H1 (cell line): Measurements from ENCODE around the gene CDS2. TPM values are rescaled to one million over a fixed set of nuclear protein-coding genes. Genes with fewer than 3 reads are reported as not detected.

Source experiments
- GABPA ChIP-seq: IDR thresholded peaks from 2 replicates; pipeline ENCODE4 v1.6.1; 2011; ENCODE audit warnings: mild to moderate bottlenecking, low read length, moderate library complexity, borderline replicate concordance; ENCODE audit not compliant: insufficient read depth
- JUN ChIP-seq: IDR thresholded peaks from 2 replicates; pipeline ENCODE4 v1.6.1; 2011; ENCODE audit warnings: low read depth, mild to moderate bottlenecking, improper control_type of control experiment, low read length
- MAX ChIP-seq: IDR thresholded peaks from 2 replicates; pipeline ENCODE4 v1.6.1; 2012; ENCODE audit warnings: inconsistent platforms
- NRF1 ChIP-seq: IDR thresholded peaks from 2 replicates; pipeline ENCODE4 v1.6.1; 2011; ENCODE audit warnings: mild to moderate bottlenecking, low read depth, low read length, improper control_type of control experiment
- RNF2 ChIP-seq: fragments of 200-900, 300-1000 bp; sonication (generic); IDR thresholded peaks from 2 replicates; pipeline ENCODE4 v1.7.1; 2016; ENCODE audit warnings: borderline replicate concordance, low read depth, mild to moderate bottlenecking, antibody characterized with exemption, low read length; ENCODE audit not compliant: poor library complexity, severe bottlenecking; ENCODE audit errors: missing control alignments
- SAP30 ChIP-seq: fragments of 300-600 bp; sonication (generic); IDR thresholded peaks from 2 replicates; pipeline ENCODE4 v1.7.1; 2012; ENCODE audit warnings: low read length, moderate library complexity, mild to moderate bottlenecking, inconsistent platforms; ENCODE audit not compliant: insufficient read depth, insufficient replicate concordance
- SIX5 ChIP-seq: IDR thresholded peaks from 2 replicates; pipeline ENCODE4 v1.6.1; 2011; ENCODE audit warnings: mild to moderate bottlenecking, low read depth, low read length
- polyA plus RNA-seq, 7 experiments: library from polyadenylated mRNA; depleted of rRNA in 3 of 7; stranded (reverse) in 5 of 7; unstranded in 2 of 7; fragments of >200 nt in 5 of 7; fragments of 200-250 nt in 2 of 7; gene quantifications; 1 replicate in 5 of 7; 2 replicates in 1 of 7; 4 replicates in 1 of 7; pipeline versions ENCODE4 v1.2.1 to v1.2.3, GENCODE V29; 2011 to 2013; ENCODE audit warnings: missing spikeins in 2 of 7, mixed read lengths in 2 of 7
- total RNA-seq: library from RNA; stranded (reverse); fragmentation: NEBNext Ultra II Directional; extraction: Animal tissue kit (Norgen Biotek cat#: 25700); gene quantifications from 2 replicates; pipeline ENCODE4 v1.2.1, GENCODE V29; 2021

The CDS2 gene
- total and polyA plus RNA-seq, 2 of the 8 experiments (the other 6 are each of a cell fraction or from before 2014, with no cell fraction given): 54.0 to 56.2 TPM

GRCh38 chr20:5092765-5093339 is 34.0 kb upstream of the CDS2 start (continued):
- TF ChIP-seq MAX (no peak), NRF1 (no peak), SAP30 (no peak), JUN (no peak), RNF2 (no peak), SIX5 (no peak), GABPA (no peak)
